GM23338 (cell line): ENCODE data around the gene OR6B2. TPM values are rescaled to one million over a fixed set of nuclear protein-coding genes. Genes with fewer than 3 reads are reported as not detected.

Experiments
- ATAC-seq: fragments of 200-7000 bp; cut with Tn5 transposase; 3 replicates; pipeline ENCODE4 v1.9.1; 2020
- DNase-seq: peaks from one replicate; pipeline ENCODE4 v3.0.0-alpha.2; 2015; ENCODE audit warnings: low spot score
- H2AFZ ChIP-seq: fragments of 200-600 bp; sonication (generic); 2 replicates; pipeline ENCODE4 v1.8.0; 2016; ENCODE audit warnings: antibody characterized with exemption, mild to moderate bottlenecking, moderate library complexity
- H3F3A ChIP-seq: fragments of 200-600 bp; sonication (generic); replicated peaks from 2 replicates; pipeline ENCODE4 v1.8.0; 2017; ENCODE audit warnings: antibody characterized with exemption, mixed run types, low read depth
- H3K27ac ChIP-seq: fragments of 200-600 bp; sonication (generic); 2 replicates; pipeline ENCODE4 v1.6.1; 2016; ENCODE audit warnings: low read depth
- H3K27me3 ChIP-seq: fragments of 200-600 bp; sonication (generic); 2 replicates; pipeline ENCODE4 v1.8.0; 2016; ENCODE audit warnings: mild to moderate bottlenecking, mixed run types, moderate library complexity; ENCODE audit not compliant: insufficient read depth
- H3K36me3 ChIP-seq: fragments of 200-600 bp; sonication (generic); 2 replicates; pipeline ENCODE4 v1.8.0; 2016; ENCODE audit warnings: mild to moderate bottlenecking; ENCODE audit not compliant: insufficient read depth
- H3K4me1 ChIP-seq: fragments of 200-600 bp; sonication (generic); 2 replicates; pipeline ENCODE4 v1.8.0; 2016; ENCODE audit warnings: mild to moderate bottlenecking, moderate library complexity; ENCODE audit not compliant: insufficient read depth
- H3K4me2 ChIP-seq: fragments of 200-600 bp; sonication (generic); 2 replicates; pipeline ENCODE4 v1.7.1; 2017; ENCODE audit warnings: mixed run types
- H3K4me3 ChIP-seq: fragments of 200-600 bp; sonication (generic); 2 replicates; pipeline ENCODE4 v1.6.1; 2016; ENCODE audit warnings: mixed run types
- H3K79me2 ChIP-seq: fragments of 200-600 bp; sonication (generic); replicated peaks from 2 replicates; pipeline ENCODE4 v1.8.0; 2017; ENCODE audit warnings: mild to moderate bottlenecking; ENCODE audit not compliant: insufficient read depth
- H3K9me2 ChIP-seq: fragments of 200-600 bp; sonication (generic); 2 replicates; pipeline ENCODE4 v1.8.0; 2017; ENCODE audit not compliant: insufficient read depth
- H4K20me1 ChIP-seq: fragments of 200-600 bp; sonication (generic); replicated peaks from 2 replicates; pipeline ENCODE4 v1.8.0; 2017; ENCODE audit warnings: mild to moderate bottlenecking; ENCODE audit not compliant: insufficient read depth
- H3K27ac Mint-ChIP-seq: 2 replicates; pipeline ENCODE4 v1.8.0; 2020; ENCODE audit warnings: inconsistent platforms, mild to moderate bottlenecking, moderate library complexity, mixed read lengths
- H3K27me3 Mint-ChIP-seq: 3 replicates; pipeline ENCODE4 v1.8.0; 2022; ENCODE audit warnings: low read depth, mild to moderate bottlenecking, moderate library complexity, mixed read lengths, inconsistent platforms; ENCODE audit not compliant: insufficient read depth, poor library complexity
- H3K36me3 Mint-ChIP-seq: 3 replicates; pipeline ENCODE4 v1.8.0; 2021; ENCODE audit warnings: low read depth, mild to moderate bottlenecking, inconsistent platforms, moderate library complexity, mixed read lengths
- H3K4me1 Mint-ChIP-seq: 3 replicates; pipeline ENCODE4 v1.8.0; 2020; ENCODE audit warnings: mild to moderate bottlenecking, inconsistent platforms, mixed read lengths
- H3K4me3 Mint-ChIP-seq: 3 replicates; pipeline ENCODE4 v1.8.0; 2021; ENCODE audit warnings: moderate library complexity, mild to moderate bottlenecking, inconsistent platforms, mixed read lengths
- H3K9me3 Mint-ChIP-seq: 3 replicates; pipeline ENCODE4 v1.8.0; 2020; ENCODE audit warnings: moderate library complexity, mild to moderate bottlenecking, inconsistent platforms, mixed read lengths
- EZH2 ChIP-seq: fragments of 200-600 bp; sonication (generic); IDR thresholded peaks from one replicate; pipeline ENCODE4 v1.8.0; 2017; ENCODE audit warnings: antibody characterized with exemption, mild to moderate bottlenecking, low read depth; ENCODE audit not compliant: unreplicated experiment
- EZH2phosphoT487 ChIP-seq: fragments of 200-600 bp; sonication (generic); IDR thresholded peaks from one replicate; pipeline ENCODE4 v1.8.1; 2018; ENCODE audit warnings: antibody characterized with exemption; ENCODE audit not compliant: unreplicated experiment
- JUNB ChIP-seq: IDR thresholded peaks from one replicate; pipeline ENCODE4 v1.6.1; 2016; ENCODE audit warnings: antibody characterized with exemption; ENCODE audit not compliant: unreplicated experiment
- NANOG ChIP-seq: IDR thresholded peaks from 2 replicates; pipeline ENCODE4 v1.6.1; 2016; ENCODE audit warnings: antibody characterized with exemption, borderline replicate concordance
- ZNF331 ChIP-seq: fragments of 250-450 bp; sonication (Bioruptor Pico); IDR thresholded peaks from 2 replicates; pipeline ENCODE4 v1.5.0; 2020; ENCODE audit warnings: low read depth, mild to moderate bottlenecking, moderate library complexity
- polyA plus RNA-seq: library from polyadenylated mRNA; unstranded; fragments of >200 nt; fragmentation: Nextera tagmentation; extraction: Ambion mirVana; gene quantifications from 2 replicates; pipeline ENCODE4 v1.2.1, GENCODE V29; 2016
- total RNA-seq: library from RNA; depleted of rRNA; stranded (reverse); fragments of >200 nt; shearing (Covaris generic); gene quantifications from 2 replicates; pipeline ENCODE4 v1.2.3, GENCODE V29; 2014
- TF ChIP-seq, protein P1 (sequence below), 2 experiments: fragments of 200-600 bp in 1 of 2; sonication (generic) in 1 of 2; conservative IDR thresholded peaks; 2 replicates each; pipeline versions ENCODE4 v1.5.1 to v1.6.1; 2016 to 2017; ENCODE audit warnings: antibody characterized with exemption in 2 of 2, low read depth in 2 of 2, mild to moderate bottlenecking in 2 of 2, moderate library complexity in 1 of 2
- TF ChIP-seq, protein P2 (sequence below): IDR thresholded peaks from 2 replicates; pipeline ENCODE4 v1.6.1; 2016; ENCODE audit warnings: antibody characterized with exemption
- TF ChIP-seq, protein P3 (sequence below): IDR thresholded peaks from one replicate; pipeline ENCODE4 v1.6.1; 2018; ENCODE audit warnings: antibody characterized with exemption; ENCODE audit not compliant: unreplicated experiment

The OR6B2 gene
- total and polyA plus RNA-seq, 2 experiments from 2014 or later, result not detected

- TF ChIP-seq, protein P1, sequence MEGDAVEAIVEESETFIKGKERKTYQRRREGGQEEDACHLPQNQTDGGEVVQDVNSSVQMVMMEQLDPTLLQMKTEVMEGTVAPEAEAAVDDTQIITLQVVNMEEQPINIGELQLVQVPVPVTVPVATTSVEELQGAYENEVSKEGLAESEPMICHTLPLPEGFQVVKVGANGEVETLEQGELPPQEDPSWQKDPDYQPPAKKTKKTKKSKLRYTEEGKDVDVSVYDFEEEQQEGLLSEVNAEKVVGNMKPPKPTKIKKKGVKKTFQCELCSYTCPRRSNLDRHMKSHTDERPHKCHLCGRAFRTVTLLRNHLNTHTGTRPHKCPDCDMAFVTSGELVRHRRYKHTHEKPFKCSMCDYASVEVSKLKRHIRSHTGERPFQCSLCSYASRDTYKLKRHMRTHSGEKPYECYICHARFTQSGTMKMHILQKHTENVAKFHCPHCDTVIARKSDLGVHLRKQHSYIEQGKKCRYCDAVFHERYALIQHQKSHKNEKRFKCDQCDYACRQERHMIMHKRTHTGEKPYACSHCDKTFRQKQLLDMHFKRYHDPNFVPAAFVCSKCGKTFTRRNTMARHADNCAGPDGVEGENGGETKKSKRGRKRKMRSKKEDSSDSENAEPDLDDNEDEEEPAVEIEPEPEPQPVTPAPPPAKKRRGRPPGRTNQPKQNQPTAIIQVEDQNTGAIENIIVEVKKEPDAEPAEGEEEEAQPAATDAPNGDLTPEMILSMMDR (conservative IDR thresholded peaks at IDR 0.05; ENCODE audit: low read depth in 2 of 2), result peak; percentile 7 to 53; a peak in 2 of 4 replicates
- no peak for TF ChIP-seq ZNF331
- ATAC-seq, result no peak
- no peaks in the 10 kb centered on the region for H3K79me2 ChIP-seq
Measured at GRCh38 chr2:240066489-240066888, 36.3 kb upstream of the OR6B2 start.

GRCh38 chr2:240064898-240065297, 34.7 kb upstream of the OR6B2 start:
- 0 out of 2 replicates have a peak, but pooled peaks cover 3% of the 10 kb centered on the region for H3F3A ChIP-seq
- no peak overlapping the region for H2AFZ ChIP-seq
- DNase-seq (no peak), ATAC-seq (no peak)
- peaks cover 3% of the 10 kb centered on the region; the same call in 1 of the 2 replicates for H3K9me2 ChIP-seq
- peak overlapping the region; percentile 43; the same call in 1 of the 2 replicates for H3K27ac Mint-ChIP-seq
- peaks cover 11% of the 10 kb centered on the region; the same call in 1 of the 3 replicates for H3K9me3 Mint-ChIP-seq
- no peak overlapping the region for H3K4me3 Mint-ChIP-seq
- TF ChIP-seq EZH2, result no peak
- TF ChIP-seq, protein P2, sequence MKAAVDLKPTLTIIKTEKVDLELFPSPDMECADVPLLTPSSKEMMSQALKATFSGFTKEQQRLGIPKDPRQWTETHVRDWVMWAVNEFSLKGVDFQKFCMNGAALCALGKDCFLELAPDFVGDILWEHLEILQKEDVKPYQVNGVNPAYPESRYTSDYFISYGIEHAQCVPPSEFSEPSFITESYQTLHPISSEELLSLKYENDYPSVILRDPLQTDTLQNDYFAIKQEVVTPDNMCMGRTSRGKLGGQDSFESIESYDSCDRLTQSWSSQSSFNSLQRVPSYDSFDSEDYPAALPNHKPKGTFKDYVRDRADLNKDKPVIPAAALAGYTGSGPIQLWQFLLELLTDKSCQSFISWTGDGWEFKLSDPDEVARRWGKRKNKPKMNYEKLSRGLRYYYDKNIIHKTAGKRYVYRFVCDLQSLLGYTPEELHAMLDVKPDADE, result no peak
- TF ChIP-seq EZH2phosphoT487, result no peak
- no peak for TF ChIP-seq JUNB
- TF ChIP-seq, protein P3, sequence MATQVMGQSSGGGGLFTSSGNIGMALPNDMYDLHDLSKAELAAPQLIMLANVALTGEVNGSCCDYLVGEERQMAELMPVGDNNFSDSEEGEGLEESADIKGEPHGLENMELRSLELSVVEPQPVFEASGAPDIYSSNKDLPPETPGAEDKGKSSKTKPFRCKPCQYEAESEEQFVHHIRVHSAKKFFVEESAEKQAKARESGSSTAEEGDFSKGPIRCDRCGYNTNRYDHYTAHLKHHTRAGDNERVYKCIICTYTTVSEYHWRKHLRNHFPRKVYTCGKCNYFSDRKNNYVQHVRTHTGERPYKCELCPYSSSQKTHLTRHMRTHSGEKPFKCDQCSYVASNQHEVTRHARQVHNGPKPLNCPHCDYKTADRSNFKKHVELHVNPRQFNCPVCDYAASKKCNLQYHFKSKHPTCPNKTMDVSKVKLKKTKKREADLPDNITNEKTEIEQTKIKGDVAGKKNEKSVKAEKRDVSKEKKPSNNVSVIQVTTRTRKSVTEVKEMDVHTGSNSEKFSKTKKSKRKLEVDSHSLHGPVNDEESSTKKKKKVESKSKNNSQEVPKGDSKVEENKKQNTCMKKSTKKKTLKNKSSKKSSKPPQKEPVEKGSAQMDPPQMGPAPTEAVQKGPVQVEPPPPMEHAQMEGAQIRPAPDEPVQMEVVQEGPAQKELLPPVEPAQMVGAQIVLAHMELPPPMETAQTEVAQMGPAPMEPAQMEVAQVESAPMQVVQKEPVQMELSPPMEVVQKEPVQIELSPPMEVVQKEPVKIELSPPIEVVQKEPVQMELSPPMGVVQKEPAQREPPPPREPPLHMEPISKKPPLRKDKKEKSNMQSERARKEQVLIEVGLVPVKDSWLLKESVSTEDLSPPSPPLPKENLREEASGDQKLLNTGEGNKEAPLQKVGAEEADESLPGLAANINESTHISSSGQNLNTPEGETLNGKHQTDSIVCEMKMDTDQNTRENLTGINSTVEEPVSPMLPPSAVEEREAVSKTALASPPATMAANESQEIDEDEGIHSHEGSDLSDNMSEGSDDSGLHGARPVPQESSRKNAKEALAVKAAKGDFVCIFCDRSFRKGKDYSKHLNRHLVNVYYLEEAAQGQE, result no peak
- TF ChIP-seq, protein P1 (conservative IDR thresholded peaks at IDR 0.05; ENCODE audit: low read depth in 2 of 2), result no peak
- TF ChIP-seq NANOG, result no peak
- no peak overlapping the region for H3K27ac ChIP-seq
- H3K36me3 ChIP-seq, result no peaks in the 10 kb centered on the region; the same call in 1 of the 2 replicates
- H3K4me1 Mint-ChIP-seq, result peaks cover 26% of the 10 kb centered on the region
- H3K27me3 Mint-ChIP-seq, result peaks cover 5% of the 10 kb centered on the region
- peaks cover 34% of the 10 kb centered on the region for H3K4me1 ChIP-seq
- peak overlapping the region; percentile 19; the same call in 1 of the 2 replicates for H3K4me2 ChIP-seq
- no peaks in the 10 kb centered on the region for H3K27me3 ChIP-seq
- H3K4me3 ChIP-seq, result no peak overlapping the region
- peaks cover 3% of the 10 kb centered on the region; the same call in 1 of the 3 replicates for H3K36me3 Mint-ChIP-seq
- H3K79me2 ChIP-seq, result no peaks in the 10 kb centered on the region
- no peaks in the 10 kb centered on the region for H4K20me1 ChIP-seq

More at GRCh38 chr2:240066489-240066888, 36.3 kb upstream of the OR6B2 start:
- Mint-ChIP-seq H3K36me3 (peaks cover 3% of the 10 kb centered on the region; the same call in 1 of the 3 replicates), H3K27me3 (no peaks in the 10 kb centered on the region), H3K9me3 (peaks cover 11% of the 10 kb centered on the region; the same call in 1 of the 3 replicates), H3K4me1 (peaks cover 26% of the 10 kb centered on the region), H3K4me3 (no peak overlapping the region), H3K27ac (no peak overlapping the region)
- peak overlapping the region; percentile 52 for H3K4me2 ChIP-seq
- 0 out of 2 replicates have a peak overlapping the region, but pooled peaks have one; percentile 42 for H3K27ac ChIP-seq
- no peak for DNase-seq
- H2AFZ ChIP-seq, result peak overlapping the region; percentile 40; the same call in 1 of the 2 replicates
- no peak overlapping the region for H3K4me3 ChIP-seq
- peaks cover 34% of the 10 kb centered on the region for H3K4me1 ChIP-seq
- H3K27me3 ChIP-seq, result no peaks in the 10 kb centered on the region
- no peaks in the 10 kb centered on the region; the same call in 1 of the 2 replicates for H3K36me3 ChIP-seq
- H3K9me2 ChIP-seq, result peaks cover 3% of the 10 kb centered on the region; the same call in 1 of the 2 replicates
- no peaks in the 10 kb centered on the region for H4K20me1 ChIP-seq
- 0 out of 2 replicates have a peak, but pooled peaks cover 3% of the 10 kb centered on the region for H3F3A ChIP-seq
